ENCODE results near the gene TOX3. TPM values are rescaled to one million over a fixed set of nuclear protein-coding genes. Genes with fewer than 3 reads are reported as not detected.

Gene TOX3
- total RNA-seq, 1 donor = not detected

GRCh38 chr16:52489894-52490293 is 57.0 kb downstream of the TOX3 start:
- no peak for DNase-seq (ENCODE audit: low read depth)
- no peak for TF ChIP-seq CTCF (IDR thresholded peaks at IDR 0.05; ENCODE audit: insufficient read depth, low read length)
- H3K4me3 ChIP-seq (ENCODE audit: low read depth, low read length) = no peak overlapping the region

- no peak for TF ChIP-seq CTCF (IDR thresholded peaks at IDR 0.05; ENCODE audit: insufficient read depth, low read length)
- H3K4me3 ChIP-seq (ENCODE audit: low read depth, low read length) = no peak overlapping the region
- no peak for DNase-seq (ENCODE audit: low read depth)
Measured at GRCh38 chr16:52488837-52489289, 58.1 kb downstream of the TOX3 start.

- H3K4me3 ChIP-seq (ENCODE audit: low read depth, low read length) = no peak overlapping the region
- no peak for TF ChIP-seq CTCF (IDR thresholded peaks at IDR 0.05; ENCODE audit: insufficient read depth, low read length)
- DNase-seq (ENCODE audit: low read depth) = no peak
Measured at GRCh38 chr16:52487849-52488457, 59.0 kb downstream of the TOX3 start.

- no peak for DNase-seq (ENCODE audit: low read depth)
- no peak for TF ChIP-seq CTCF (IDR thresholded peaks at IDR 0.05; ENCODE audit: insufficient read depth, low read length)
- no peak overlapping the region for H3K4me3 ChIP-seq (ENCODE audit: low read depth, low read length)
Measured at GRCh38 chr16:52480237-52480636, 66.7 kb downstream of the TOX3 start.

GRCh38 chr16:52476111-52476510 is 70.8 kb downstream of the TOX3 start:
- no peak for DNase-seq (ENCODE audit: low read depth)
- TF ChIP-seq CTCF (IDR thresholded peaks at IDR 0.05; ENCODE audit: insufficient read depth, low read length) = no peak
- H3K4me3 ChIP-seq (ENCODE audit: low read depth, low read length) = no peak overlapping the region

- no peak for TF ChIP-seq CTCF (IDR thresholded peaks at IDR 0.05; ENCODE audit: insufficient read depth, low read length)
- no peak for DNase-seq (ENCODE audit: low read depth)
- H3K4me3 ChIP-seq (ENCODE audit: low read depth, low read length) = no peak overlapping the region
Measured at GRCh38 chr16:52474679-52475078, 72.3 kb downstream of the TOX3 start.

- H3K4me3 ChIP-seq (ENCODE audit: low read depth, low read length) = no peak overlapping the region
- no peak for TF ChIP-seq CTCF (IDR thresholded peaks at IDR 0.05; ENCODE audit: insufficient read depth, low read length)
- DNase-seq (ENCODE audit: low read depth) = no peak
Measured at GRCh38 chr16:52473096-52473495, 73.8 kb downstream of the TOX3 start.

Data from fibroblast of the aortic adventitia (primary cell).